GM12872 (cell line): ENCODE measurements around the gene GLYATL1.

ENCODE experiments used
- CTCF ChIP-seq: IDR thresholded peaks from 3 replicates; pipeline ENCODE4 v1.5.1; 2011; ENCODE audit warnings: low read depth, mild to moderate bottlenecking, low read length, moderate library complexity; ENCODE audit not compliant: insufficient read depth

The GLYATL1 gene

GRCh38 chr11:58919561-58919960, 19.7 kb upstream of the GLYATL1 start:
- TF ChIP-seq CTCF, result no peak

- no peak for TF ChIP-seq CTCF
These were observed 19.3 kb upstream of the GLYATL1 start for GRCh38 chr11:58919980-58920379.

GRCh38 chr11:58921778-58922390, 17.4 kb upstream of the GLYATL1 start:
- no peak for TF ChIP-seq CTCF

- no peak for TF ChIP-seq CTCF
These were observed 16.8 kb upstream of the GLYATL1 start for GRCh38 chr11:58922479-58922878.

GRCh38 chr11:58923300-58923788, 15.9 kb upstream of the GLYATL1 start:
- TF ChIP-seq CTCF, result peak; percentile 56

- no peak for TF ChIP-seq CTCF
These were observed 15.1 kb upstream of the GLYATL1 start for GRCh38 chr11:58924230-58924629.

- no peak for TF ChIP-seq CTCF
These were observed 13.0 kb upstream of the GLYATL1 start for GRCh38 chr11:58926251-58926650.
